Measurements from ENCODE around the gene TBC1D20.

The TBC1D20 gene

DNA sequence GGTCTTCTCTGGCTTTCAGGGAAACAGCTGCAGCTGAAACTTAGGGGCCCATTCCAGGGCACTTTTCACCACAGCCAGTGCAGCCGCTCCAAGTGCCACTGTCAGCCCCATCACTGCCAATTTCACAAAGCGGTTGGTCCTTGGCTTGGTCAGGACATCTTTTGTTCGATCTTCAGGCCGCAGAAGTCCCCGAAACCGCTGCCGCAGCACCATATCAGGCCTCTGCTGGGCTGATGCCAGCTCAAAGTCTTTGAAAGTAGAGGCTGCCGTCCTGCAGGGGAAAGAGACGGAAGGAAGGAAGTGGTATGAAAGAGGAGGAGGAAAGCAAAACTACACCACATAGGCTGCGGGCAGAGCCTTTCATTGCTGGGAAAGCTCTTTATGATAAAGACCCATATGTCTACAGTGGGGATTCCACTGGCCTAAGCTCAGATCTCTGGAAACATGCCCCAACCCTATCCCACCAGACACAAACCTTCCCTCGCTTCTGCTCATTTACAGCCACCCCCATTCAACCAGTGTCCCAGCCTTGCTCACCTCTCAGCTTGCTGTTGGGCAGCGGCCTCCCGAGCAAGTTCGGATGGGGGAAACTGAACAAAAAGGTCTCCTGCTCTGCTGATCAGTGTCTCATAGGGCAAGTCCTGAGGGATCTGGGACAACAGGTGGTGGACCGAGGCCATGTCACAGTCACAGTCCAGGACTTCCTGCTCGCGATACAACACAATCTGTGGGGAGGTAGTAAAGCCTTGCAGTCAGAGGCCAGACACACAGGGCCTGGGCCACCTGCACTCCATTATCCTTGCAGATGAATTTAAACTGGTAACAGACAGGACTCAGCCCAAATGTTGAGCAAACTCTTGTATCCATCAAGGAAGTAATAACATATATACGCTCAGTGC lies 23.5 kb downstream of the TBC1D20 start:
- peak in 1 of 2 donors; percentile 33 for DNase-seq (ENCODE audit: low read depth in 1 of 2, low spot score in 1 of 2)

DNA sequence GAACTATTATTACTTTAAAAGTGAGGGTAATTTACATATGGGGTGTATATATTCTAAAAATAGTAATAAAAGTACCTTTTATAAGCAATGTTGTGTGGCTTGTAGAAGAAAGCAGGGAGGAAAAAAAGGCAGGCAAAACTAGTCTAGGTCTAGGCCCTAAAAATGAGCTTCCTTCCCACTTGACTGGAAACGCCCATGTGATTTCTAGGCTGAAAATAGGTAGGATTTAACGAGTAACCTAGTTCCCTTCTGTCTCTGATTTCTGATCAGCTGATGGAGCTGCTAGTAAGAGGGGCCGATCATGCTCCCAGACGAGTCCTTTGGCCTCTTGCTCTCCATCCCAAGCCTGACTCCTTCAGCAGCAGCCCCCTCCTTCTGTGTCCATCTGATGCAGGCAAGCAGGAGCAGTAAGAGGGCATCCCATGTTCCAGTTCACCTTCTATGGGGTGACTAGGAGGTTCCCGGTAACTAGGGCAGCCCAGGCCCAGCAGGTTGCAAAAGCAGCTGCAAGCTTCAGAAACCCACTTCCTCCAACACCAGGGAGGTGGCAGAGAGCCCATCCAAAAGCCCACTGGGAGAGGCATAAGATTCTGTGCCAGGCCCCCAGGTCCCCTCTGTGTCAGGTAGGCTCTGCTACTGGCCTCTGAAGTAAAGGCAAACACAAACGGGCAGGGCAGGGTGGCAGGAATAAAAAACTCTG lies 24.4 kb downstream of the TBC1D20 start:
- DNase-seq (ENCODE audit: low read depth in 1 of 2, low spot score in 1 of 2) = no peak

DNA sequence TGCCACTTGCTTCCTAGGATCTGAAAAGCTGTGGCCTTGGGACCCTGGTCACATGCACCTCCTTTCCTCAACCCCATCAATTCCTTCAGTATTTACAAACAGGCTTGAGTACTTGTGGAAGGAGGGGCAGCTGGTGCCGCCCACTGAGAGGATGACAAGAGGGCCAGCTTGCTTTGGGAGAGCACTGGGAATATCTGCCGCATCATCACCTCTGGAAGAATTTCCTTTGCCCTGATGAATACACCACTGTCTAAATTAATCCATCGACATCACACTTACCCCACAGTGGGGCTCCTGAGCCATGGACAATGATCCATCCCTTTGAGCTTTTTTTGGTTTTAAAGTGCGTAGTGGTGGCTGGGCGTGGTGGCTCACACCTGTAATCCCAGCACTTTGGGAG lies 25.9 kb downstream of the TBC1D20 start:
- no peak for DNase-seq (ENCODE audit: low read depth in 1 of 2, low spot score in 1 of 2)

DNA sequence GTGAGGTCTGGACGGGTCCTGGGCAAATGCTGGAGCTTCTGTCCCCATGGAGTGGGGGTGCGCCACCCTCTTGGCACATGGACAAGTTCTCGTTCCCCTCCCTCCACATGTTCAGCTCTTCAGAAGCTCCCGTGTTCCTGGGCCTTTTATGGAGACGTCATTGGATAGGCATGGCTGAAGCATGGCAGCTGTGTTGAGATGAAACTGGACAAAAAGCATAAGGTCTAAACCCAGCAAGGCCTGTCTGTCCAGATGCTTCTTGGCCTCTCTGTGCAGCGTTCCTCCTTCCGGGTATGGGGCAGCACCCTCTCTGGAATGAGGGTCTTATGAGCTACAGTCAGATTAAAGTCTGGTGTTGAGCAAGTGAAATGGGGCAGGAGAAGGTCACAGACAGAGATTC lies 26.8 kb downstream of the TBC1D20 start:
- no peak for DNase-seq (ENCODE audit: low read depth in 1 of 2, low spot score in 1 of 2)

DNA sequence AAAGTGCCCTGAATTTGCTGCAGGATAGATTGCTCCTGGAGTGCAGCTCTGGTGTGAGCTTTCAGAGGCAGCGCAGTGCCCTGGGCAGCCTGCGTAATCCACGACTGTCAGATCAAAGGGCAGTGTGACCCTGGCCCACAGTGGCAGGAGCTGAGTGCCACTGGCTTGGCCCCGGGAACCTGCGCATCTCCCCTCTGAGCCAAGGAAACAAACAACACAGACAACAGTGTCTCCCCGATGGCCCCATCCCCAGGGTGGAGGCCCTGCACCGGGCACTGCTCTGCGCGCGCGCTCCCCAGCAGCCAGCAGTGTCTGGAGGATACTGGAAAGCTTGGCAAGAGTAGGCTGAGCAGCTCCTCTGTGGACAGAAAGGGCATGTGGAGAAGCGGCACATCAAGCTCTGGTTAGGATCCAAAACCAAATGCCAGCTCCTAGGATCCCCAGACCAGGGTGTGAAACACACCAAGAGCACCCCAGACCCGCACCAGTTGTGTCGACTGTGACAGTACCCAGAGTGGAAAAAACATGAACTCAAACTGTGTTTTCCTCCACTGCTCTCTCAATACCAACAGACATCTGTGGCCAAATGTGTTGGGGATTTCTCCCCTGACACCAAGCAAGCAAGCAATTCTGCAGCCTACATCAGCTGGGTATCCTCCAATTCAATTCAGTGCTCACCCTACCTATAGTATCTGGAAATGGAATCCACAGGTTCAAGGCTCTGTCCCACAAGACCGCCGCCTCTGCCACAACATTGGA lies 27.5 kb downstream of the TBC1D20 start:
- DNase-seq (ENCODE audit: low read depth in 1 of 2, low spot score in 1 of 2) = no peak

DNA sequence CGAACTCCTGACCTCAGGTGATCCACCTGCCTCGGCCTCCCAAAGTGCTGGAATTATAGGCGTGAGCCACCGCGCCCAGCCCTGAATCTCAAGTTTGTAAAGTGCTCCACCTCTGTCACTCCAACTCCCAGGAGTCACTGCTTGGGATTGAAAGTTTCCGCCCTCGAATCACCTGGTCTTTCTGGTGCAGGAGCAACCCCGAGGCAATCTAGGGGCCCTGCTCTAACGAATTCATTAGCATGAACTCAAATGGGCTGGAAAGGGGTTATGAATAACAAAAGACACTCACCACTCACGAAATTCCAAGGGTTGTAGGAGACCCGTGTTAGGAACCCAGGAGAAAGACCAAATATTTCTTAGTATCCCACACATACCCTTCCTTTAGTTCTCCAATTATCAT lies 28.1 kb downstream of the TBC1D20 start:
- no peak for DNase-seq (ENCODE audit: low read depth in 1 of 2, low spot score in 1 of 2)

DNA sequence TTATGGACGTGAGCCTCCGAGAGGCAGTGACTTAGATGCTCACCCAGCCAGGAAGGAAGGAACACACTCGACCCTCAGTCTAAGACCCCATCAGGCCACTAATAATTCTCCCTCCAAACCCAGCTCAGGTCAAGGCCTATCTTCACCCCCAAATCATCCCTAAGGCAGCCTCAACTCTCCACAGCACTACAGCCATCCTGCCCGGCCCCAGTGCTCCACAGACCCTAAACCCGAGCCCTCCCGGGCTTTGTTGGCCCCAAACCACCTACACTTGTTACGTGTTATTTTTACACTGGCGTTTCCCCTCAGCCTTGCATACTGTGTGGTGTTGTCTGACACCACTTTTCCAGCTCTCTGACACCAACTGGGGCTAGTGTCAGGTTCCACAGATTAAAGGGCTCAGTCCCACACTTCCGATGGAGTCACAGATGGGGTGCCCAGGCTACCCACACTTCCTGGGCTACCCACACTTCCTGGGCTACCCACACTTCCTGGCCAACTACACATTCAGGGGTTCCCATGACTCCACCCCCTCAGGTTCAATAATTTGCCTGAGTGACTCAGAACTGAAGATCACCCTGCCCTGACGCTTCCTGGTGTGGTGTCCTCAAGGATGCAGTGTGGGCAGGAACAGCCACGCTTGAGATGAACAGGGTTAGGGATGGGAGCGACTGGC lies 28.9 kb downstream of the TBC1D20 start:
- DNase-seq (ENCODE audit: low read depth in 1 of 2, low spot score in 1 of 2) = peak; percentile 17 to 60

DNA sequence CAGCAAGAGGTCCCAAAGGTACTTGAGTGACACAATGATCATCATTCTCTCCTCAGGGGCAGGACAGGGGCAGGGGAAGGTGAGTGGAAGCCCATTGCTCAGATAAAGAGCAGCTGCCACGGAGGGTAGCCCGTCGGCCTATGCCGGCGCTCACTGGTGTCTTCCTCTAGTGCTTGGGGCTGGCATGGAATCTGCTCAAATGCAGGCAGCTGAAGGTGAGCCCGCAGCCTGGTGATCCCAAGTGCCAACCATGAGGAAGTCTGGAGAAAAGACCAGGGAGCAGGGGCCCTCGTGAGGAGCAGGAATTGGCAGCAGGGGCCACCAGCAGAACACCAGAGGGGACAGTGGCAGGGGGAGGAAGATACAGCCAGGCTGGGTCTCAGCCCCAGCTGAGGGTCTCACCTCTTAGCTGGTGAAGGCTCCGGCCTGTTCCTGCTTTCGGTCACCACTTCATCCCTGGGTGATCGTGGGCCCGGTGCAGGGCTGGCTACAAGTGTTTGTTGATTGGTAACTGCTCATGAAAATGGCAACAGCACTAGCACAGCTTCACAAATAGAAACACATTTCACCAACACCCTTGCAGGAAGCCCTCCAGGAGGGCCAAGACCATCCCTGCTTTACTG lies 29.5 kb downstream of the TBC1D20 start:
- no peak for DNase-seq (ENCODE audit: low read depth in 1 of 2, low spot score in 1 of 2)

DNA sequence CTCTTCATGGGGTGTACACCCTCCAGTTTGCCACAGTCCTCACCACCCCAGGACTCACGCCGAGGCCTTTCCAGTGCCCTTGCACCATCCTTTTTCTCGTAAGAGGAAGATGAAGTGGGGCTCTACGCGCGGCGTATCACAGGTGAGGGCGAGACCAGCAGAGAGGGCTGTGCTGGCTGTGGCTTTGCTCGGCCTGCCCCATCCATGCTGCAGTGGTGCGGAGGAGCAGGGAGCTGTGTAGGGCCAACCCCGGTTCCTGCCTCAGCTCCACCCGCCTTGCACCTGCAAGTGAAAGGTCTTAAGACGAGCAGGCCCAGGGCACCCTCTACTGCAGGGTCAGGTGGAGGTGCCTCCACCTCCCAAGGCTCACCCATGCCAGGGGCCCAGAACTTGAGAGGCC lies 30.1 kb downstream of the TBC1D20 start:
- no peak for DNase-seq (ENCODE audit: low read depth in 1 of 2, low spot score in 1 of 2)

DNA sequence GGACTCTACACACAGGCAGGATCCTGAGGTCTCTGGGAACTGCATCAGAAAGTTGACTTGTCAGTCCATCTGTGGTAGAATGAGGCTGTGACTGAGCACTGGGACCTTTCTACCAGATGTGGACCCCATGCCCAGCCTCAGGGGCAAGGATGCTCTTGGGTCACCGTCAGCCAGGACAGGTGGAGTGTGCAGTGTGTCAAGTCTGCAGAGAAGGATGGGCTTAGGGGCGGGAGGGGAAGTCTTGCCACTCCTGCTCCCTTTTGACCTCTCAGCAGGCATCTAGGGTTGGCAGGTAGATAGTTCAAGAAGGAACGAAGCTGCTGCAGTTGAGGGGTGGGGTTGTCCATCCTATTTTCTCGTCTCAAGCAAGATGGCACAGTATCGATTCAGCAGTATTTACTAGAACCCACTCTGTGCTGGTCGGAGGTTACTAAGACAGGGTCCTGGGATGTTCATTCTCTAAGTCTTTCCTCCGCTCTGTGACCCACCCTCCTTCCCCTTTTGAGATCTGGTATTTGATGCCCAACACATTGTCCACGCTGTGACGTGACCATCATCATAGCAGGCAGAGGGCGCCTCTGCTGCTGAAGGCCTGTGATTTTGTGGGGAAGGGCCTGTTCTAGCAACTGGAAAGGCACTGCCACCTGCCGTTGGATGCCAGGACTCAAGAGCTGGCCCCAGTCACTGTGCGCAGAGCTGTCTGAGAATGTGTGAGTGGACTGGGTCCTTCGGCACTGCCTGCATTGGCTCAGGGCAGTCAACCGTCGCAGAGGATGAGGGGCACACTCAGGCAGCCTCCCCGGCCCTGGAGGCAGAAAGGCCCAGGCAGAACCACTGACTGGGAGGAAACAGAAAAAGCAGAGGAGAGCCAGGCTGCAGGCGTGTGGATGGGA lies 31.1 kb downstream of the TBC1D20 start:
- DNase-seq (ENCODE audit: low read depth in 1 of 2, low spot score in 1 of 2) = no peak

DNA sequence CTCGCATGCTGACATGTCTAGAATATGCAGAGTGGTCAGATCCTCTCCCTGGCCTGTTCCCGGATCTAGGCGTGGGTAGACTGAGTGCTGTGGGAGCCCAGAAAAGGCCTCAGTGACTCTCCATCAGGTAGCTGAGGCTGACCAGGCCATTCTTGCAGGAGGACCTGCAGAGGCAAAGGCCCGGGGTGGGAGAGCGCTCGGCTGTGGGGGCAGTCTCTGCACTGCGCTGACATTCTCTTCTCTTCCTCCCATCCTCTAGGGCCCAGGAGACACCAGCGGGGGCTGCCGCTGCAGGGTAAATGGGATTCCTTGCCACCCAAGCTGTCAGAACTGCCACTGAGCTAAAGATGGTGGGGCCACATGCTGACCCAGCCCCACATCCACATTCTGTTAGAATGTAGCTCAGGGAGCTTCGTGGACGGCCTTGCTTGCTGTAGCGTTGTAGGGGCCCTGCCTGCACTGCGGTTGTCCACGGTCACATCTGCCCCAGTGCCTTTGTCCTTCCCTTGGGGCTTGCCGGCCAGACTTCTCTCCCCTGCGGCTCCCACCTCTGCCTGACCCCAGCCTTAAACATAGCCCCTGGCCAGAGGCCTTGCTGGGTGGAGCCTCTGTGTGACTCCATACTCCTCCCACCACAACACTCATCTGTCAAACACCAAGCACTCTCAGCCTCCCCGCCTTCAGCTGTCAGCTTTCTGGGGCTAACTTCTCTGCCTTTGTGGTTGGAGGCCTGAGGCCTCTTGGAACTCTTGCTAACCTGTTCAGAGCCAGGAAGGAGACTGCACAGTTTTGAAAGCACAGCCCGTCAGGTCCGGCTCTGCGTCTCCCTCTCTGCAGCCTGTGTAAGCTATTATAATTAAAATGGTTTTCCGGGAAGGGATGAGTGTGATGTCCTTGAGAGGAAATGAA lies 32.0 kb downstream of the TBC1D20 start:
- DNase-seq (ENCODE audit: low read depth in 1 of 2, low spot score in 1 of 2) = no peak

DNA sequence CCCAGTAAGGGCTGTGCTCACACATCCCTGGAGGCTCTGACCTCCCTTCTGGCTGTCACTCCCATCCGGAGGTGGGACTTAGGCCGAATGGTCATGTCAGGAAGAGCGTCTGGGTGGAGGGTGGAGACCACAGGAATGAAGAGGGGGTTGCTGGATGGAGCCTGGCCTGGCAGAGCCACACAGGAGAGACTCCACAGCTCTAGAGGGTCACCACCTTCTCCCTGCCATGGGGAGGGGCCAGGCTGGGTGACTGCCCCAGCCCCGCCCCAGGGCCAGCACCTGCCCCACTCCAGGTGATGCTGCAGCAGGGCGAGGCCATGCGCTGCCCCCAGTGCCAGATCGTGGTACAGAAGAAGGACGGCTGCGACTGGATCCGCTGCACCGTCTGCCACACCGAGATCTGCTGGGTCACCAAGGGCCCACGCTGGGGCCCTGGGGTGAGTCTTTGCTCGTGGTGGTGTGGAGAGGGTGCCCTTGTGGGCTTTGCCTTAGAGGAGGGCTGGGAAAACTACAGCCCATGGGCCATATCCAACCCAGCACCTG lies 33.6 kb downstream of the TBC1D20 start:
- no peak for DNase-seq (ENCODE audit: low read depth in 1 of 2, low spot score in 1 of 2)

DNA sequence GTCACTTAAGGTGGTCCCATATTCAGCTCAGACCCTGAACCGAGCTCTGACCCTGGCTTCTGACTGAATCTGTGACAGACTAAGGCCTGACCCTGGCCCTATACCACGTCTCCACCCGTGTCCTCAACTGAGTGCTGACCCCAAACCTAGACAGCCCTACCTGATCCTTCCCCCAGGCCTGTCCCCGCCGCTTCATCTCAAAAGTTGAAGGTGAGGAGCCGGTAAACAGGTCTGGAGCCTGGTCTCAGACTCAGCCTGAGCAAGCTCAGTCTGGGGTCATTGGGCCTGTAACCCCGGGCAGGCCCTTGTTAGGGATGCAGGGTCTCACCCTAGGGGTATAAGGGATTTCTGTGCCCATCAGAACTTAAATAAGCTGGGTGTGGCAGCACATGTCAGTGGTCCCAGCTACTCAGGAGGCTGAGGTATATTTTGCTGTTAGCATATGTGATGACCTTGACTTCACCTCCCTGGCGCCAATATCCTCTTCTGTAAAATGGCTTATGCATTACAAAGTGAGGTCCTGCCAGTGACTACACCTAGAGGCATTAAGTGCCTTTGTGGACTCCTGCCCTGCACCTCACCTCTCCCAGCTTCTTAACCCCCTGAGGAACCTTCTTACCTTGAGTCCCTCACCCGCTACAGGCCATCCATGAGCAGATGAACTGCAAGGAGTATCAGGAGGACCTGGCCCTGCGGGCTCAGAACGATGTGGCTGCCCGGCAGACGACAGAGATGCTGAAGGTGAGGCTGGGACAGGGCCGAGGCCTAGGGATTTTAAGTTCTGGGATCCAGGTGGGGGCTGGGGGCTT lies 34.3 kb downstream of the TBC1D20 start:
- DNase-seq (ENCODE audit: low read depth in 1 of 2, low spot score in 1 of 2) = no peak

DNA sequence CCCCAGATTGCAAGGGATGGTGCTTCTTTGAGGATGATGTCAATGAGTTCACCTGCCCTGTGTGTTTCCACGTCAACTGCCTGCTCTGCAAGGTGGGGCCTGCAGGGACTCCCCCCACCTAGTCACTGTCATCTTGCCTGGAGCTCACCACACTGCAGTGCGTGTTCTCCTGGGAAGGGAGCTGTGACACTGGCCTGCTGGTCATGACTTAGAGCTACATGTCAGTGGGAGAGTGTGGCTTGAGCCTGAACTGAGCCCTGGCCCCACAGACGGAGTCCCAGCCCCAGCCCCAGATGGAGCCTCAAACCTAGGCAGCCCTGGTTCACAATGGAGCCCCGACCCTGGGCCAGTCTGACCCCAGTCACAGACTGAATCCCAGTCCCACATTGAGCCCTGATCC lies 34.9 kb downstream of the TBC1D20 start:
- no peak for DNase-seq (ENCODE audit: low read depth in 1 of 2, low spot score in 1 of 2)

DNA sequence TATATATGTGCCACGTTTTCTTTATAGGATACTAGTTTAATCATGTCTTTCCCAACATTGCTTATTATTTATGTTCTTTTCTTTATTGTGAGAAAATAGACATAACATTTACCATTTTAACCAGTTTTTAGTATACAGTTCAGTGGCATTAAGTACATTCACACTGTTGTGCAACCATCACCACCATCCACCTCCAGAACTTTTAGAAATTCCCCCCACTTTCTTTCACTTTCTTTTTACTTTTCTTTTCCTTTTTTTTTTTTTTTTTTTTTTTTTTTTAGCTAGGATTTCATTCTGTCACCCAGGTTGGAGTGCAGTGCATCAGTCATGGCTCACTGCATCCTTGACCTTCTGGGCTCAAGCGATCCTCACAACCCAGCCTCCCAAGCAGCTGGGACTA lies 35.8 kb downstream of the TBC1D20 start:
- DNase-seq (ENCODE audit: low read depth in 1 of 2, low spot score in 1 of 2) = no peak

DNA sequence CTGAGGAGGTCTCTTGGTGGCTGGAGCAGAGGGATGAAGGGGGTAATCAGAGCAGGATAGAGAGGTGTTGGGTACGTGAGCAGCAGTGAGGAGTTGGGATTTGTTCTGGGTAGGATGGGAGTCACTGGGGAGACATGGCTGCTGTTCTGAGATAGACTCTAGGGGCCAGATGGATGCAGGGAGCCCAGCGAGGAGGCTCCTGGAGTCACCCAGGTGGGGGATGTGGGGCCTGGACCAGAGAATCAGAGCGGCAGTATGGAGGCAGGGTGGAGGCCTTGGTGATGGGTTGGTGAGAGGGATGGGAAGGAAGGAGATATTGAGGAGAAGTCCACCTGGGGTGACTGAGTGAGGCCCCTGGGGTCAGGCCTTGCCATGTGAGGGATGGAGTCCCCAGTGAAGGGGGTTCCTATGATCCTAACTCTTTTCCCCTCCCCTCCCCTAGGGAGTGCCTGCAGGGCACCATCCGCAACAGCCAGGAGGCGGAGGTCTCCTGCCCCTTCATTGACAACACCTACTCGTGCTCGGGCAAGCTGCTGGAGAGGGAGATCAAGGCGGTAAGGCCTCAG lies 40.6 kb downstream of the TBC1D20 start:
- DNase-seq (ENCODE audit: low read depth in 1 of 2, low spot score in 1 of 2) = no peak
